HG03066 (cell line): Measurements from ENCODE around the gene PIGZ.

Experiments used
- ATAC-seq: cut with Tn5 transposase; IDR thresholded peaks from one replicate; pipeline ENCODE4 v1.9.1; 2021; ENCODE audit warnings: low read depth; ENCODE audit not compliant: unreplicated experiment

PIGZ gene

DNA sequence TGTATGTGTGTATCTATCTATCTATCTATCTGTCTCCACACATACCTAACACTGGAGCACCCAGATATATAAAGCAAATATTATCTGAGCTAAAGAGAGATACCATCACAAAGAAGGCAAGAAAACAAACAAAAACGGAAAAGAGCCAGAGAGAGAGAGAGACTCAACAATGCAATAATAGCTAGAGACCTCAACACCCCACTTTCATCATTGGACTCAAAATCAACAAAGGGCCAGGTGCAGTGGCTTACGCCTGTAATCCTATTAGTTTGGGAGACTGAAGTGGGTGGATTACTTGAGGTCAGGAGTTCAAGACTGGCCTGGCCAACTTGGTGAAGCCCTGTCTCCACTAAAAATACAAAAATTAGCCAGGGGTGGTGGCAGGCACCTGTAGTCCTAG lies 49.7 kb downstream of the PIGZ start:
- no peak for ATAC-seq

DNA sequence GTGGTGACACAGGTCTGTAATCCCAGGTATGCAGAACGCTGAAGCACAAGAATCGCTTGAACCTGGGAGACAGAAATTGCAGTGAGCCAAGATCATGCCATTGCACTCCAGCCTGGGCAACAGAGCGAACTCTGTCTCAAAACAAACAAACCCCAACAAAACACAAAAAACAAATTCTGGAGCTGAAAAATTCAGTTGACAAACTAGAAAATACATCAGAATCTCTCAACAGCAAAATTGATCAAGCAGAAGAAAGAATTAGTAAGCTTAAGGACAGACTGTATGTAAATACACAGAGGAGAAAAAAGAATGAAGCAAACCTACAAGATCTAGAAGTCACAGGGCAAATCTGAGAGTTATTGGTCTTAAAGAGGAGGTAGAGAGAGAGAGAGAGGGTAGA lies 51.6 kb downstream of the PIGZ start:
- no peak for ATAC-seq

DNA sequence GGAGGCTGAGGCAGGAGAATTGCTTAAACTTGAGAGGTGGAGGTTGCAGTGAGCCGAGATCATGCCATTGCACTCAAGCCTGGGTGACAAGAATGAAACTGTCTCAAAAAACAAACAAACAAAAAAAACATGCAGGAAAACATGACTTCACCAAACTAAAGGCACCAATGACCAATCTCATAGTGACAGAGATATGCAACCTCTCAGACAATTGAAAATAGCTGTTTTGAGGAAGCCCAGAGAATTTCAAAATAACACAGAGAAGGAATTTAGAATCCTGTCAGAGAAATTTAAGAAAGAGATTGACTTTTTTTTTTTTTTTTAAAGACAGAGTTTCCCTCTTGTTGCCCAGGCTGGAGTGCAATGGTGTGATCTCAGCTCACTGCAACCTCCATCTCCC lies 52.4 kb downstream of the PIGZ start:
- no peak for ATAC-seq

DNA sequence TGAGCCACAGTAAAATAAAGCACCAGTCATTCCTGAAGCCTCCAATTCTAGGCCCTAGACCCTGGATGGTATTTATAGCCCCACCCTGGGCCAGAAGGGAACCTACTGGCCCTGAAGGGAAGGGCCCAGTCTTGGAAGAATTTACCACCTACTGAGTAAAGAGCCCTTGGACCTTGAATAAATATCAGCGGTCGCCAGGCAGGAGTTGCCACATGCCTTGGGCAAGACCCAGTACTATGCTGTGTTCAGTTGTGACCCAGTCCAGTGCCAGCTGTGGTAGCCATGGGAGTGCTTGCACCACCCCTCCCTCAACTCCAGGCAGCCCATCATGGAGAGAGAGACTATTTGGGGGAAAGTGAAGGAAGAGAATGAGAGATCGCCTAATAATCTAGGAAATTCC lies 53.3 kb downstream of the PIGZ start:
- ATAC-seq, result no peak

DNA sequence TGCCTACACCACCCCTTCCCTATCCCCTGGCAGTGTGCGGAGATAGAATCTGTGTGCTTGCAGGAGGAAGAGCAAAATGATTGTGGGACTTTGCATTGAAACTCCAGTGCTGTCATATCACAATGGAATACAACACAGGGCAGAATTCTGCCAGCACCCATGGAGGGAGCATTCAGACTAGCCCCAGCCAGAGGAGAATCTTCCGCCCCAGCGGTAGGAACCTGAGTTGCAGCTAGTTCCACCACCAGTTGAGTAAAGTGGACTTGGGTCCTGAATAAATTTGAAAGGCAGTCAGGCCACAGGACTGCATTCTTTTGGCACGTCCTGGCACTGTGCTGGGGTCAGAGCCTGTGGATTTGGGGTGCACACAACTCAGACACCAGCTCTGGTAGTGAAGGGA lies 53.8 kb downstream of the PIGZ start:
- ATAC-seq, result no peak

DNA sequence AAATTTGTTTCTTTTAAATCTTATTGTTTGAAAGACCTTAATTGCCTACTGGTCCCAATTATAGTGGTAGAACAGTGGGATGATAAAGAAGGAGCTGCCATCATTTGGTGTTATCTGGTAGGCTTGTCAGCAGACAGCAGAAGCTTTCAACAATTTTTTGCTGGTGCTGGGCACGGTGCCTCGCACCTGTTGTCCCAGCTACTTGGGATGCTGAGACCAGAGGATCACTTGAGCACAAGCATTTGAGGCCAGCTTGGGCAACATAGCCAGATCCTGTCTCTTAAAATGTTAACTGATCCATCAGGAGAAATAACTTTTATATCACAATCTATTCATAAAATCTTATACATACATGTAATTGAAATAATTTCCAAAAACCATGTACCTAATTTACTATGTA lies 64.9 kb downstream of the PIGZ start:
- ATAC-seq, result no peak

DNA sequence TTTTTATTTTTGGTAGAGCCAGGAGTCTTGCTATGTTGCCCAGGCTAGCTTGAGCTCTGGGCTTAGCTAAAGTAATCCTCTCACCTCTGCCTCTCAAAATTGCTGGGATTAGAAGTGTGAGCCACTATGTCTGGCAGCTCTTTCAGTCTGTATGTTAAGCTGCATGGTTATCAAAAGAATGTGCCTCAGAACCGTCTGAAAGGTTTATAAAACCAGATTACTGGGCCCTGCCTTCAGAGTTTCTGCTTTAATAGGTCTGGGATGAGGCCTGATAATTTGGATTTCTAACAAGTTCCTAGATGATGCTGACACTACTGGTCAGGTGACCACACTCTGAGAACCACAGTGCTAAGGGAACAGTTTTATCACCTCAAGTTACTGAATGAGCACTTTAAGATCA lies 66.3 kb downstream of the PIGZ start:
- ATAC-seq, result no peak

DNA sequence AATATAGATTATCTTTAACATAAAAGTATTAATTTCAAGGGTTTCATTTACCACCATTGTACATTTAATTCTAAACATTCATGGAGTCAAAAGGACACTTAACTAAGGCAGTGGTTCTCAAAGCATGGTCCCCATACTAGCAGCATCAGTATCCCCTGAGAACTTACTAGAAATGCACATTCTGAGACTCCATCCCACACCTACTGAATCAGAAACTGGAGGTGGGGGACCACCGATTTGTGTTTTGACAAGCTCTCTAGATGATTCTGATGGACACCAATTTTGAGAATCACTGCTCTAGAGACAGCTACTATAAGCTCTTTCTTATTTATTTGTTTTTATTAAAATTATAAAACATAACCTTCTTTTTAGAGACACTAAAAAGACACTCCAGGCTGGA lies 66.9 kb downstream of the PIGZ start:
- no peak for ATAC-seq
